NCI-H2171 (cell line): Measurements from ENCODE around the gene CFL2.

Experiments used
- DNase-seq: peaks from one replicate; lab custom pipeline; 2025; lab: John Stamatoyannopoulos, UW

The CFL2 gene

GRCh38 chr14:34676516-34677211, 37.7 kb downstream of the CFL2 start:
- DNase-seq, result peak; percentile 76

DNA sequence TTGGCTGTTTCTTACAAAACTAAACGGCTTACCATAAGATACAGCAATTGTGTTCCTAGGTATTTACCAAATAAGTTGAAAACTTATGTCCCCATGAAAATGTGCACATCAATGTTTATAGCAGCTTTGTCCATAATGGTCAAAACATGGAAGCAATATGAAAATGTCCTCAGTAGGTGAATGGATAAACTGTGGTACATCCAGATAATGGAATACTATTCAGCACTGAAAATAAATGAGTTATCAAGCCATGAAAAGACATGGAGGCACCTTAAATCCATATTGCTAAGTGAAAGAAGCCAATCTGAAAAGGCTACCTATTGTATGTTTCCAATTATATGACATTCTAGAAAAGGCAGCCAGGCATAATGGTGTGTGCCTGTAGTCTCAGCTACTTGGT, 40.7 kb downstream of the CFL2 start:
- no peak for DNase-seq

DNA sequence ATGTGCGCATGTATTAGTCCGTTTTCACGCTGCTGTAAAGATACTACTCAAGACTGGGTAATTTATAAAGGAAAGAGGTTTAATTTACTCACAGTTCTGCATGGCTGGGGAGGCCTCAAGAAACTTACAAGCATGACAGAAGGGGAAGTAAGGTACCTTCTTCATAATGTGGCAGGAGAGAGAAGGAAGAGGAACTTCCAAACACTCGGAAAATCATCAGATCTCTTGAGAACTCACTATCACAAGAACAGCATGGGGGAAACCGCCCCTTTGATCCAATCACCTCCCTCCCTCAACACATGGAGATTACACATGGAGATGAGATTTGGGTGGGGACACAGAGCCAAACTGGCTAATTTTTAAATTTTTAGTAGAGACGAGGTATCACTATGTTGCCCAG, 42.7 kb downstream of the CFL2 start:
- DNase-seq, result no peak

DNA sequence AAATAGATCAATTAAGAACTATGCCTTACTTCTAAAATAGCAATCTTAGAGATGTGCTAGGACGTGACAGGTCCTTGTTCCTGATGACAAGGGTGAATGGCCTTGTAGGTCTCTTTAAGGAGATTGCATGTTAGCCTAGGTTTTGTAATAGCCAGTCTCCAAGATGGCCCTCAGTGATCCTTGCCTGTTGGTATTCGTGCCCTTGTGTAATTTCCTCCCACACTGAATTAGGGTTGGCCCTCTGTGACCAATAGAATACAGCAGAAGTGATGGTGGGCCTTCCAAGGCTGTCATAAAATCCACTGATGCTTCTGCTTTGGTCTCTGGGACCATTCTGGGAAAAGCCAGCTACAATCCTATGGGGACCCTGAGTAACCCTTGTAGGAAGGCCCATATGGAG, 46.3 kb downstream of the CFL2 start:
- no peak for DNase-seq

DNA sequence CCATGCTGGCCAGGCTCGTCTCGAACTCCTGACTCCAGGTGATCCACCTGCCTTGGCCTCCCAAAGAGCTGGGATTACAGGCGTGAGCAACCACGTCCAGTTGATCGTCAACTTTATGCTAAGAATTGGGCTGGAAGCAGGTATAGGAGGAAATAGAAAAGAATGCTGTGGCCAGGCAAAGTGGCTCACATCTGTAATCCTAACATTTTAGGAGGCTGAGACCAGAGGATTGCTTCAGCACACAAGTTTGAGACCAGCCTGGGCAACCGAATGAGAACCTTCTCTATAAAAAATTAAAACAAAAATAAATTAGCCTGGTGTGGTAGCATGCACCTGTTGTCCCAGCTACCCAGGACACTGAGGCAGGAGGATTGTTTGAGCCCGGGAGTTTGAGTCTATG, 47.4 kb downstream of the CFL2 start:
- DNase-seq, result no peak

DNA sequence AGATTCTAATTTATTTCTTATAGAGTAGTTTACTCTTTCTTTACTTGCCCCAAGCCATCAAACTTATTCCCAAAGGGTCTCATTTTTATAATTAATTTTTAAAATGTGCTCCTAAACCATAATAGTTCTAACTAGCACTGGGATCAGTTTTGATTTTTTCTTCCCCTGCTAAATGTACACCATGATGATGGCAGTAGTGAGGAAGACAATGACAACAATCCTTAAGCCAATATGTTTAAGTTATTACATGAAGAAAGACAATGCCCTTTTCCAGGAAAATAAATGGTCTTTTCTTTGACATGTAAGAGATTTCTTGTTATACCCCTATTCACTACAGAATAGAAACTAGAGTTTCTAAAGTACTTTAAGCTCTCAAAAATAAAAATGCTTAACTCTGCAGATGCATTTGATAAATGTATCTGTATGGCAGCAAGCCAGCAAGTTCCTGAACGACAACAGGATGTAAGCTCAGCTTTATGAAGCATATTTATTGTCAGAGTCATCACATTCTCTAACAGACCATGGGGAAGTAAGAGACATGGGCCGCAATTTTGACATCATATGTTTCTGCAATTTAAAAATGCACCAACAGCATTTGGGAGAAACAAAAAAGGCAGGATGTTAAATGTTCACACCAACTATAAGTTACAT, 48.5 kb downstream of the CFL2 start:
- no peak for DNase-seq

DNA sequence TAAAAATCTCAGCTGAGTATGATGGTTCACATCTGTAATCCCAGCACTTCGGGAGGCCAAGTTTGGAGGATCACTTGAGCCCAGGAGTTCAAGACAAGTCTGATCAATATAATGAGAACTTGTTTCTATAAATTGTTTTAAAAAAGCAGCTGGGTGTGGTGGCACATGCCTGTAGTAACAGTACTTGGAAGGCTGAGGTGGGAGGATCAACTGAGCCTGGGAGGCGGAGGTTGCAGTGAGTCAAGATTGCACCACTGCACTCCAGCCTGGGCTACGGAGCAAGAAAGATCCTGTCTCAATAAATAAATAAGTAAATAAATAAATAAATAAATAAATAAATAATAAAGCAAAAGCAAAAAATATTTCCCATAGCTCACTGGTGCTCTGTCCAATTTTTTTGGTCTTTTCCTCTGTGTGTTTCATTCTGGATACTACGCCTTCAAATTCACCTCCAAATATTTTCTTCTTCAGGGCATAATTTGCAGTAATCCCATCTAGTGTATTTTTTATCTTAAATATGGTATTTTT, 51.8 kb downstream of the CFL2 start:
- no peak for DNase-seq

GRCh38 chr14:34660796-34661195, 53.6 kb downstream of the CFL2 start:
- DNase-seq, result no peak
